Stimulated activated naive B cell treated with anti-CD40 and anti-IgM and Interleukin-4, amounts not matched to agents 10 μg/mL and 1 μg/mL and 100 μg/mL, for 72 hours (primary cell): ENCODE data around the gene NFYC.

Source experiments
- ATAC-seq, 2 donors: fragments of 150-1000 bp; cut with Tn5 transposase; replicated peaks; 2 replicates each; pipeline ENCODE4 v1.10.0; 2021; ENCODE audit warnings: moderate library complexity in 1 of 2
- DNase-seq: peaks from one replicate; pipeline ENCODE4 v3.0.0; 2021
- H3K27ac Mint-ChIP-seq: one replicate; pipeline ENCODE4 v1.8.0; 2022; ENCODE audit warnings: mild to moderate bottlenecking, mixed read lengths
- H3K27me3 Mint-ChIP-seq, 2 donors: one replicate each; pipeline ENCODE4 v1.8.0; 2022; ENCODE audit warnings: mixed read lengths in 2 of 2
- H3K36me3 Mint-ChIP-seq, 2 donors: one replicate each; pipeline ENCODE4 v1.8.0; 2022; ENCODE audit warnings: mixed read lengths in 2 of 2, mild to moderate bottlenecking in 1 of 2
- H3K4me1 Mint-ChIP-seq, 2 donors: one replicate each; pipeline ENCODE4 v1.8.0; 2022; ENCODE audit warnings: mixed read lengths in 2 of 2, mild to moderate bottlenecking in 1 of 2
- H3K4me3 Mint-ChIP-seq, 2 donors: one replicate each; pipeline ENCODE4 v1.8.0; 2022; ENCODE audit warnings: mild to moderate bottlenecking in 2 of 2, mixed read lengths in 2 of 2, moderate library complexity in 1 of 2
- H3K9me3 Mint-ChIP-seq, 2 donors: one replicate each; pipeline ENCODE4 v1.8.0; 2022; ENCODE audit warnings: mixed read lengths in 2 of 2, mild to moderate bottlenecking in 1 of 2

The NFYC gene

DNA sequence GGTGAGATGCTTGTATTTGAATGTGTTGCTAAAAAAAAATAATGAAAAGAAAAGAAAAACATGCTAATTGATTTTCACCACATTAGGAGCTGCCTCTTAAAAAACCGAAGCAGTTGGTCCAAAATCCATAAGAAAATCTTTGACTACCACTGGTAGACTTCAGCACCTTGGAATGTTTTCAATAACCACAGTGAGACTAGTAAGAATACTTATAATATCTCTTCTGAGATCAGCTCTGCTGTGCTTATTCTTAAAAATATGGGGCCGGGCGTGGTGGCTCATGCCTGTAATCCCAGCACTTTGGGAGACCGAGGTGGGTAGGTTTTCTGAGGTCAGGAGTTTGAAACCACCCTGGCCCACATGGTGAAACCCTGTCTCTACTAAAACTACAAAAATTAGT, 15.1 kb downstream of the NFYC start:
- H3K36me3 Mint-ChIP-seq, result peaks cover 6 to 19% of the 10 kb centered on the region in 2 donors
- DNase-seq (no peak), ATAC-seq (no peak)
- no peak overlapping the region for H3K4me3 Mint-ChIP-seq
- H3K27me3 Mint-ChIP-seq, result no peaks in the 10 kb centered on the region
- no peak overlapping the region for H3K27ac Mint-ChIP-seq
- H3K4me1 Mint-ChIP-seq, result peaks cover 33 to 70% of the 10 kb centered on the region in 2 donors
- peaks cover 0 to 1% of the 10 kb centered on the region in 2 donors for H3K9me3 Mint-ChIP-seq

DNA sequence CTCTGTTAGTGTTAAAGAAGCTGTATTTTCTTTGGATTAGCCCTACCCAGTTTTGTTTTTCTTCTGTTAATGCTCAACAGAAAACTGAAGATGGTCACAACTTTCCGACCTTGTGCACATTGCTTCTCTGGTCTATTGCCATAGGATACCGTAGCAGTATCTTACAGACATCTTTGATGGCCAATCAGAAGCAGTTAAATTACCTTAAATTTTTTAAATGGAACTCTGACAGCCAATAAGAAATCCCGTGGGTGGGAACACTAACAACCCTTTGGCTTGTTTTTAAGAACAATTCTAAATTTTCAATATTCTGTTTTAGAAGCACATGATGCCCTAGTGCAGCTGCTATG, 17.2 kb downstream of the NFYC start:
- Mint-ChIP-seq H3K27me3 (no peaks in the 10 kb centered on the region), H3K36me3 (peaks cover 12 to 23% of the 10 kb centered on the region in 2 donors), H3K9me3 (peaks cover 0 to 3% of the 10 kb centered on the region in 2 donors), H3K4me3 (peak overlapping the region; percentile 90 to 94), H3K27ac (peak overlapping the region; percentile 96), H3K4me1 (peaks cover 39 to 69% of the 10 kb centered on the region in 2 donors)
- ATAC-seq (peak; percentile 82 to 85), DNase-seq (no peak)

DNA sequence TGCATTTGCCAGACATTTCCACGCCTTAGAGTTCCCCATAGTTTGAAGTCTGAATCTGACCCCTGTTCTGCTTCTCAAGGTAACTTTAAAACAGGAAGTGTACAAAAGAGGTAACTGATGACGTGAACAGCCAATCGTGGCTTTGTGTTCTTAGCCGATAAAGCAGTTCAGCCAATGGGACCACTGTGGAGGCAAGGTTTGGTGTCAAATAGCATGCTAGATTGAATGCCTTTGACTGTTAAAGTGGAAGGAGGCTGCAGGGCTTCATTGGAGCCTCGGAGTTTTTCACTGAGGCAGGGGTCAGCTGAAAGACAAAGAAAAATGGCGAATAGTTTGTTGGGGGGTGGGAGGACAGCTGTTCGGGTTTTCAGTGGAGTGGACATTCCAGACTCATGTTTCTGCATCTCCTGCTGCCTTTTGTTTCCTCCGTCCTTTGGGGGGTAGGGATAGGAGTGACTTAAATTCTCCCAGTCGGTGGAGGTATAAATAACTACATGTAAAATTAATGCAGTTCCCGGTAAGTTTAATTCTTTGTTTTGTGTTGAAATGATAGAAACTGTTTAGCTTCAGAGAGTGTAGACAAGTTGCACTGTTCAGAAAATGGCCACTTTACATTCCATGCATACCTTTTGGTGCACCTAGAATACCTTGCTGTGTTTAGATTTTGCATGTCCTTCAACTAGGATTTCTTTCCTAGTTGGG, 17.7 kb downstream of the NFYC start:
- Mint-ChIP-seq H3K4me1 (peaks cover 36 to 66% of the 10 kb centered on the region in 2 donors), H3K4me3 (peak overlapping the region; percentile 90 to 94), H3K27ac (peak overlapping the region; percentile 96), H3K36me3 (peaks cover 12 to 22% of the 10 kb centered on the region in 2 donors), H3K9me3 (peaks cover 0 to 3% of the 10 kb centered on the region in 2 donors), H3K27me3 (no peaks in the 10 kb centered on the region)
- ATAC-seq (peak; percentile 96 to 97), DNase-seq (peak; percentile 81)

DNA sequence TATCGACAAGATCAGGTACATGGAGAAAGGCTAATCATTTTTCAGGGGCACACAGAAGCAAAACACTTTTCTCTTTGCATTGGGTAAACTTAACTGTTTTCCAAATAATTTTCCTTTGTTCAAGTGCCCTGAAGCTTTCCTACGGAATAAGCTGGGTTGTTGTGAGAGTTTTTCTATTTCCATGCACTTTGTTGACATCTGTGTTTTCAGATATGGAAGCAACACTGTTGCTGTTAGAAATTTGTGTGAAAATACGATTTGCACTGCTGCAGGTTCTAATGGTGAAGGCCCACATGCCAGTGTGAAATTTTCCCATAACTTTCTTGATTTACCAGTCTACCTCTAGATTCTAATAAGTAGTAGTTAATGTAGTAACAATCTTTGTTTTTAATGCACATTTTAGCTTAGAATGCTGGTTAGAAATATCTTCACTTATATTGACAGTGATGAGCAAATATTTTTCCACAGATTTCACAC, 18.3 kb downstream of the NFYC start:
- DNase-seq (no peak), ATAC-seq (no peak)
- H3K27ac Mint-ChIP-seq, result peak overlapping the region; percentile 91
- peaks cover 31 to 61% of the 10 kb centered on the region in 2 donors for H3K4me1 Mint-ChIP-seq
- H3K36me3 Mint-ChIP-seq, result peaks cover 12 to 19% of the 10 kb centered on the region in 2 donors
- H3K27me3 Mint-ChIP-seq, result no peaks in the 10 kb centered on the region
- peak overlapping the region; percentile 90 to 94 for H3K4me3 Mint-ChIP-seq
- peaks cover 0 to 3% of the 10 kb centered on the region in 2 donors for H3K9me3 Mint-ChIP-seq

DNA sequence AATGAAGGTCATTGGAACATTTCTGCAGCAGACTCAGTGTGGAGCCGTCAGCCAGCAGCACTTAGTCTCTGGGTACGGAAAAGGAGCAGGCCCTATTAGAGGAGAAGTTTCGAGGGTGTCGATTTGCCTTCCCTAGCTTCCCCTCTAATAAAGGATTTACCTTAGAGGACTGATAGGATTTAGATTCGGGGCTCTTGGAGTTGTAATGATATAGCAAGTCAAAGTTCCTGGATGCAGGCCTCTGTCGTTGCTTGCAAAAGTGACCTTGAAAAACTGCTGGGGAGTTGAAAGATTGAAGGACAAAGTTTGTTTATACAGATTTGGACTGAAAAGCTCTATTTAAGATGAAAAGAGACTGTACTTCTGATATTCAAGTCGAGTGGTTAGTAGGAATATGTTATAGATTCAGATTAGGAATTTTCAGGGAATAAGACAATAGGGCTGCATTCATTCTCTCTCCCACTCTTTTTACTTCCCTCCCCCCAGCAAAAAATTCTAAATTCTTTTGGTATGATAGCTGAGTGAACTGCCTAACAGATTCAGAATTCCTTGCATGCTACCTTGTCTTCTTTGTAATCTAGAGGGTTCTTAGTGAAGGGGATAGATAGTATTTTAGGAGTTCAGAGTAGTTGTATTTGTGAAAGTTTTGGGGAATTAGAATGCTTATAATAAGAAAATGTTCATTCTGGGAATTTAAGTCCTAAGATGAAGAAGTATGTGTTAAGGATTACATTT, 19.2 kb downstream of the NFYC start:
- H3K27me3 Mint-ChIP-seq, result no peaks in the 10 kb centered on the region
- H3K9me3 Mint-ChIP-seq, result peaks cover 0 to 3% of the 10 kb centered on the region in 2 donors
- H3K27ac Mint-ChIP-seq, result peak overlapping the region; percentile 74
- H3K36me3 Mint-ChIP-seq, result peaks cover 12 to 19% of the 10 kb centered on the region in 2 donors
- H3K4me3 Mint-ChIP-seq, result peak overlapping the region; percentile 51 to 53
- ATAC-seq (no peak), DNase-seq (no peak)
- H3K4me1 Mint-ChIP-seq, result peaks cover 27 to 56% of the 10 kb centered on the region in 2 donors

DNA sequence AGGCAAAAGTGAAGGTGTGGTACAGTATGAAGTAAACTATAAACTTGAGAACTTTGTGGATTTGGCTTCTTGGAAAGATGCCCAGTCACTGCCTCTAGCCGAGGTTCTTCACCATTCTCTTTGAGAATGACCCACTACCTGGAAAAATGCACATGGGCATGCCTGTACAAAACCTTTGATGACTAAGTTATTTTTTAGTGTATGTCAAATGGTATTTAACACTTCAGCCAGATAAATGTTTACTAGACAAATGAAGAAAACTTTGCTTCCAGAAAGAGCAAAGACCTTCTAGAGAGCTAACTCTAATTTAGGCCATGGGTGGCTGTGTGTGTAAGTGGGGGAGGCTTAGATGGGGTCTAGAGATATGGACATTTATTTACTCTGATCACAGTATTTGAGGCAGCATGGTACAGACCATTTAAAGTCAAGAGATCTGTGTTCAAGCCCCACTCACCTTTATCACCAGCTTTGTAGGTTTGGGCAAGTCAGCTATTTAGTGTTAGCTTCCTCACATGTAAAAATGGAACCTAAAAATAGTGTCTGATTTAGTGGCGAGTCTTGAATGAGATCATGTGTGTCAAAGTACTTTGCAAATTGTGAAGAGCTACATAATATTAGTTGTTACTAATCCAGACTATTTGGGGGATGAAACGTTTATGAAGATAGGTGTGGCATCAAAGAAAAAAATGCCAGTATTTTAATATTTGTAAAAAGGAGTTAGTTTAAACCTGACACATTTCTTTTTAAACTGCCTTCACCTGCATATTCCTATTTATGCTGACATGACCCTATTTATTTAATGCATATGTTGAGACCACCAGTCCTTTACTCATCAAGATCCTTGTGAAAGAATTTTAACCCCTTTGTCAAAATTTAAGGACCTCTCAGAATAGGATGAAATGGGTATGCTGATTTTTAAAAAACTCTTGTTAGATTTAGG, 20.2 kb downstream of the NFYC start:
- H3K27me3 Mint-ChIP-seq, result no peaks in the 10 kb centered on the region
- H3K4me3 Mint-ChIP-seq, result peak overlapping the region; percentile 44 to 51
- H3K27ac Mint-ChIP-seq, result peak overlapping the region; percentile 70
- ATAC-seq (no peak), DNase-seq (no peak)
- peaks cover 12 to 20% of the 10 kb centered on the region in 2 donors for H3K36me3 Mint-ChIP-seq
- H3K4me1 Mint-ChIP-seq, result peaks cover 31 to 60% of the 10 kb centered on the region in 2 donors
- H3K9me3 Mint-ChIP-seq, result peaks cover 0 to 2% of the 10 kb centered on the region in 2 donors

DNA sequence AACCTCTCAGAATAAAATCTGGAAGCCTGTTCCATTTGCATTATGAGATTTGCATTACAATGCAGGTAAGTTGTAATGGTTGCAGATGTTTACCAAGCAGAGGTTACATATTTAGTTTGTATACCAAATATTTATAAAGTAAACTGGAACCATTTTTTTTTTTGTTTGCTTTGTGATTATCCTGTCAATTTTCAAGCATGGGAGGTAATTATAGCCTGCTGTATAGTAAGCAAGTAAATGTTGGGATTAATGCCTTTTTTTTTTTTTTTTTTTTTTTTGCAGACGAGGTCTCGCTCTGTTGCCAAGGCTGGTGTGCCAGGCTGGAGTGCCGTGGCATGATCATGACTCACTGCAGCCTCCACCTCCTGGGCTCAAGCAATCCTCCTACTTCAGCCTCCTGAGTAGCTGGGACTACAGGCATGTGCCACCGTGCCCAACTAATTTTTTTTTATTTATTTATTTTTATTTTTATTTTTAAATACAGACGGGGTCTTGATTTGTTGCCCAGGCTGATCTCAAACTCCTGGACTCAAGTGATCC, 21.0 kb downstream of the NFYC start:
- H3K4me3 Mint-ChIP-seq, result peak overlapping the region in 1 of 2 donors; percentile 22
- peaks cover 0 to 2% of the 10 kb centered on the region in 2 donors for H3K9me3 Mint-ChIP-seq
- no peak for ATAC-seq
- H3K27ac Mint-ChIP-seq, result peak overlapping the region; percentile 74
- no peak for DNase-seq
- no peaks in the 10 kb centered on the region for H3K27me3 Mint-ChIP-seq
- H3K4me1 Mint-ChIP-seq, result peaks cover 33 to 63% of the 10 kb centered on the region in 2 donors
- peaks cover 12 to 22% of the 10 kb centered on the region in 2 donors for H3K36me3 Mint-ChIP-seq

DNA sequence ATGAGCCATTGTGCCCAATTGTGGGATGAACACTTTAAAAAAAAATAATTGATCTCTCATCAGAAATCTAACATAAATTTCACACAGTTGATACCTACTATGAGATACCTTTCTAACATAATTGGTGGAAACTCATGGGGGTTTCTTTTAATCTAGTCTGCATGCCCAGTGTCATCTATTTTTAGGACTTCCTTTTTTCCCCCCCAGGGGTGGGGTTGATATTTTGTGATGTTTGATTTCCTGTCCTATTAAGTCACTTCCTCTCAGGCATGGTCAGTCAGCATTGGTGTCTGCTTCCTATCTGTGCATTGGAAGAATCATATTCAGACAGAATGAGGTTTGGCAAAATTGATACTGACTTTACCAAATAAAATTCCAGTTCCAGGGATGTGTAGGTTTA, 21.5 kb downstream of the NFYC start:
- ATAC-seq, result peak; percentile 58
- H3K27me3 Mint-ChIP-seq, result no peaks in the 10 kb centered on the region
- peak overlapping the region; percentile 49 to 61 for H3K4me3 Mint-ChIP-seq
- peaks cover 0 to 2% of the 10 kb centered on the region in 2 donors for H3K9me3 Mint-ChIP-seq
- H3K27ac Mint-ChIP-seq, result peak overlapping the region; percentile 59
- DNase-seq, result peak; percentile 44
- peaks cover 33 to 63% of the 10 kb centered on the region in 2 donors for H3K4me1 Mint-ChIP-seq
- H3K36me3 Mint-ChIP-seq, result peaks cover 12 to 22% of the 10 kb centered on the region in 2 donors

DNA sequence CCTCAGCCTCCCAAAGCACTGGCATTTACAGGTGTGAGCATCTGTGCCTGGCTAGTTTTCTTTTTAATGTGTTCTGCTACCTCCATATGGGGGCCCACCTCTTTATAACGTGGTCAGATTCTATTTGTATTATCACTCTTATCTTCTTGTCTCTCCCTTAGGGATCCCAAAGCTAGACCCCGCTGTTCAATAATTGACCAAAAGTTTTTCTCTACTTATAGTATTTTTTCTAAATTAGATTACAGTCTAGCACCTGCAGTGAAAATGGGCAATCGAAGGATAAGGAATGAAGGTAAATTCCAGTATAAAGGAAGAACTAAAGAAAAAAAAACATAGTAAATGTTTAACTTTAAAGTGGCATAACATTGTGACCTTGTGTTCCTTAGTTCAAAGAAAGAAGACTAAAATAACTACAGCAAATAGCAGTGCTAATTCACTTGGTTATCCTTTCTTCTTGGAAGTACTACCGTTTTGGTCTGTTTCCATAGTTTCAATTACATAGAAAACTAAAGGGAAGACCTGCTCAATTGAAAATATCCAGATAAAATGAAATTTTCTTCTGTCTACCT, 24.1 kb downstream of the NFYC start:
- Mint-ChIP-seq H3K9me3 (peaks cover 0 to 2% of the 10 kb centered on the region in 2 donors), H3K4me1 (peaks cover 35 to 67% of the 10 kb centered on the region in 2 donors), H3K27me3 (no peaks in the 10 kb centered on the region), H3K4me3 (no peak overlapping the region), H3K27ac (no peak overlapping the region), H3K36me3 (peaks cover 8 to 23% of the 10 kb centered on the region in 2 donors)
- DNase-seq, result no peak
- no peak for ATAC-seq

DNA sequence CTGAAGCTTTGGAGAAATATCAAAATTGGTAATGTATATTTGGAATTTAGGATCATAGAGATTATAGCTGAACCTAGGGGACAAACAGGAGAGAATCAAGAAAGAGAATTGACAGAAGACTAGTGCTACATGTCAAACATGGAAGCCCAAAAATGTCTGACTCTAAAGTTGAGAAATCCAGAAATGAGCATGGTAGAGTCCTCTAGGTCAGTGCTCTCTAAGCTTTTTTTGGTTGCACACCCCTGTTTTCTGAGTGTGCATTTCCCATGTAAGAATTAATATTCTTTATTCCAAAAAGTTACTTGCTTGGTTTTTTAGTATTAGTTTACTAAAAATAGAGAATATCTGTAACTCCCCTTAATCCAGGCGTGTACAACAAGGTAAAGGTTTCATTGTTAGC, 25.6 kb downstream of the NFYC start:
- Mint-ChIP-seq H3K27me3 (no peaks in the 10 kb centered on the region), H3K4me3 (no peak overlapping the region), H3K4me1 (peaks cover 28 to 61% of the 10 kb centered on the region in 2 donors), H3K36me3 (peaks cover 9 to 29% of the 10 kb centered on the region in 2 donors), H3K9me3 (peaks cover 0 to 2% of the 10 kb centered on the region in 2 donors), H3K27ac (no peak overlapping the region)
- DNase-seq, result no peak
- ATAC-seq, result no peak

DNA sequence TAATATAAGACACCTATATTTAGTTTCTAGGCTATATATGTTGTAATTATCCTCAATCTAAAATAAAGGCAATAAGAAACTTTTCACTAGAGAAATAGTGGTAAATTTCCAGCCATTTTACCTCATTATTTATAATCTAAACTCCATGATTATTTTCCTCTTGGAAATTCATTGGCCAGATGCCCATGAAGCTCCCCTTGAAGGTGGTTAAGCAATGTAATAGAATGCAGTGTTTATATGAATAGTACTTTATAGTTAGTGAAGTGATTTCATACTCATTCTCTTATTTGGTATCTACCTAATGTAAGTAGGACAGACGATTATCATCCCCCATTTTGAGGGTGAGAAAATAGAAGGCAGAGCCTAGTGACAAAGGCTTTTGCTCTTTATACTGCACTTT, 26.5 kb downstream of the NFYC start:
- no peak overlapping the region for H3K27ac Mint-ChIP-seq
- ATAC-seq (no peak), DNase-seq (no peak)
- peaks cover 0 to 1% of the 10 kb centered on the region in 2 donors for H3K9me3 Mint-ChIP-seq
- peaks cover 8 to 27% of the 10 kb centered on the region in 2 donors for H3K36me3 Mint-ChIP-seq
- no peak overlapping the region for H3K4me3 Mint-ChIP-seq
- H3K4me1 Mint-ChIP-seq, result peaks cover 26 to 56% of the 10 kb centered on the region in 2 donors
- no peaks in the 10 kb centered on the region for H3K27me3 Mint-ChIP-seq

DNA sequence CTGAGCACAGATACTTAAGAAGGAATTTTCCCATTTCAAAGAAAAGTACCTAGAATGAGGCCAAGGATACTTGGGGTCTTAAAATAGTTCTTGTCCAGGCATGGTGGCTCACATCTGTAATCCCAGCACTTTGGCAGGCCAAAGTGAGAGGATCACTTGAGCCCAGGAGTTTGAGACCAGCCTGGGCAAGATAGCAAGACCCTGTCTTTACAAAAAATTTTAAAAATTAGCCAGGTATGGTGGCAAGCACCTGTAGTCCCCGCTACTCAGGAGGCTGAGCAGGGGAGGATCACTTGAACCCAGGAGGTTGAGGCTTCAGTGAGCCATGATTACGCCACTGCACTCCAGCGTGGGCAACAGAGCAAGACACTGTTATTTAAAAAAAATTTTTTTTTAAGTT, 29.0 kb downstream of the NFYC start:
- Mint-ChIP-seq H3K4me1 (peaks cover 27 to 67% of the 10 kb centered on the region in 2 donors), H3K27ac (peak overlapping the region; percentile 34), H3K9me3 (no peaks in the 10 kb centered on the region), H3K36me3 (peaks cover 9 to 23% of the 10 kb centered on the region in 2 donors), H3K27me3 (no peaks in the 10 kb centered on the region), H3K4me3 (no peak overlapping the region)
- DNase-seq, result no peak
- no peak for ATAC-seq

DNA sequence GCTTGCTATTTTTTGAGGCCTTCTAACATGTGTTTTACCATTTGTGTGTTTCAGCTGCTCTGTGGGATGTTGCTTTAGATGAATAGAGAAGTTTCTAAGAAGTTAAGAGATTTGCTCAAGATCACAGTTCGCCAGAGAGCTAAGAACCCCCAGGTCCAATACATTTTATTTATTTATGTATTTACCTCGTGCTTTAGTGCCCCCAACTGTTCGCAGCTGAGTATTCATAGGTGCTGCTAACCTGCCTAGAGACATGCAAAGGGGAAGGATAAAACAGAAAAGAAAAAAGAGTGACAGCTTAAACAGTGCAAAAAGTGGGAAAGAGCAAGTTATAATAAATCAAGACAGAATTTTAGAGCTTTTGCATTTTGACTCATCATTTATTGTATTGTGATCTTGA, 31.1 kb downstream of the NFYC start:
- Mint-ChIP-seq H3K36me3 (peaks cover 15 to 18% of the 10 kb centered on the region in 2 donors), H3K4me3 (no peak overlapping the region), H3K9me3 (no peaks in the 10 kb centered on the region), H3K27me3 (no peaks in the 10 kb centered on the region), H3K4me1 (peaks cover 25 to 65% of the 10 kb centered on the region in 2 donors), H3K27ac (peak overlapping the region; percentile 15)
- no peak for DNase-seq
- no peak for ATAC-seq
